ENCODE measurements around the gene ZBTB18. TPM values are rescaled to one million over a fixed set of nuclear protein-coding genes. Genes with fewer than 3 reads are reported as not detected.

ZBTB18 gene
- total and polyA plus RNA-seq, 2 of the 4 experiments (the other 2 are of a cell fraction) = 10.0 to 16.0 TPM

GRCh38 chr1:244096691-244097090, 45.6 kb downstream of the ZBTB18 start:
- ChIA-PET POLR2A (ENCODE audit: unreplicated experiment) (no interaction called here), CTCF (no interaction called here)
- Histone ChIP-seq H4K20me1 (ENCODE audit: insufficient read depth, low read length) (no peaks in the 10 kb centered on the region), H4K5ac (ENCODE audit: low read depth, low read length) (no peak overlapping the region), H3K79me1 (ENCODE audit: low read depth in 1 of 2, low read length in 2 of 2) (no peaks in the 10 kb centered on the region), H3K23ac (ENCODE audit: low read depth, low read length) (no peak overlapping the region), H3K4me1 (ENCODE audit: control insufficient read depth, insufficient read depth, low read length) (peaks cover 12% of the 10 kb centered on the region), H3K36me3 (ENCODE audit: control insufficient read depth, insufficient read depth, low read length) (no peaks in the 10 kb centered on the region), H3K18ac (ENCODE audit: low read depth, low read length) (no peak overlapping the region), H3K14ac (replicated peaks; ENCODE audit: low read depth, low read length) (no peak overlapping the region), H2AFZ (replicated peaks; ENCODE audit: low read length, poor library complexity) (no peak overlapping the region), H4K8ac (ENCODE audit: low read depth in 2 of 2, low read length in 2 of 2) (no peak overlapping the region), H2BK20ac (ENCODE audit: low read depth, low read length) (no peak overlapping the region), H2AK9ac (replicated peaks; ENCODE audit: low read depth, low read length, poor library complexity) (no peak overlapping the region), H2BK5ac (ENCODE audit: low read depth, low read length, poor library complexity, severe bottlenecking) (no peak overlapping the region), H3K4ac (ENCODE audit: low read depth, low read length) (no peak overlapping the region), H2AK5ac (ENCODE audit: low read depth, low read length) (no peak overlapping the region), H3K27me3 (ENCODE audit: control insufficient read depth, insufficient read depth, low read length) (no peaks in the 10 kb centered on the region; the same call in 1 of the 2 replicates), H2BK15ac (ENCODE audit: low read depth, low read length) (no peak overlapping the region), H3K27ac (ENCODE audit: insufficient read depth, low read length) (no peak overlapping the region), H4K91ac (ENCODE audit: insufficient read depth, low read depth, low read length) (no peak overlapping the region), H3K4me2 (ENCODE audit: low read depth, low read length) (no peak overlapping the region), H2BK120ac (ENCODE audit: low read depth, low read length) (no peak overlapping the region), H3K9me3 (ENCODE audit: control insufficient read depth, insufficient read depth, low read length) (0 out of 2 replicates have a peak, but pooled peaks cover 2% of the 10 kb centered on the region), H3K4me3 (ENCODE audit: insufficient read depth, low read depth, low read length) (no peak overlapping the region), H3K9ac (ENCODE audit: low read depth, low read length) (no peak overlapping the region), H3K9me1 (ENCODE audit: insufficient read depth, low read length) (0 out of 2 replicates have a peak, but pooled peaks cover 3% of the 10 kb centered on the region), H3K56ac (ENCODE audit: extremely low read depth, insufficient read depth, low read length) (no peak overlapping the region)
- WGBS, 2 experiments (ENCODE audit: extremely low coverage in 2 of 2, insufficient read length in 1 of 2) = 100% methylated on average over 1 of the region's 9 CpGs; no CpG with 5 or more reads in 1 of the 2 experiments
- in situ Hi-C loops (cut with MboI; ENCODE audit: low sequenced_read_pairs) = no loop called here
- TF ChIP-seq USF2 (IDR thresholded peaks at IDR 0.05; ENCODE audit: low read depth, low read length) (no peak), BHLHE40 (IDR thresholded peaks at IDR 0.05; ENCODE audit: low read depth, low read length) (no peak), RAD21 (IDR thresholded peaks at IDR 0.05; ENCODE audit: low read length) (no peak), MAZ (IDR thresholded peaks at IDR 0.05; ENCODE audit: borderline replicate concordance, low read depth, low read length) (no peak), RCOR1 (IDR thresholded peaks at IDR 0.05; ENCODE audit: insufficient replicate concordance, low read length) (no peak), SMC3 (IDR thresholded peaks at IDR 0.05; ENCODE audit: low read depth, low read length) (no peak), RFX5 (IDR thresholded peaks at IDR 0.05; ENCODE audit: low read depth, low read length) (no peak)
- TF ChIP-seq, protein P1, sequence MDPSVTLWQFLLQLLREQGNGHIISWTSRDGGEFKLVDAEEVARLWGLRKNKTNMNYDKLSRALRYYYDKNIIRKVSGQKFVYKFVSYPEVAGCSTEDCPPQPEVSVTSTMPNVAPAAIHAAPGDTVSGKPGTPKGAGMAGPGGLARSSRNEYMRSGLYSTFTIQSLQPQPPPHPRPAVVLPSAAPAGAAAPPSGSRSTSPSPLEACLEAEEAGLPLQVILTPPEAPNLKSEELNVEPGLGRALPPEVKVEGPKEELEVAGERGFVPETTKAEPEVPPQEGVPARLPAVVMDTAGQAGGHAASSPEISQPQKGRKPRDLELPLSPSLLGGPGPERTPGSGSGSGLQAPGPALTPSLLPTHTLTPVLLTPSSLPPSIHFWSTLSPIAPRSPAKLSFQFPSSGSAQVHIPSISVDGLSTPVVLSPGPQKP (IDR thresholded peaks at IDR 0.05; ENCODE audit: borderline replicate concordance, low read depth, low read length) = no peak
- TF ChIP-seq, protein P2, sequence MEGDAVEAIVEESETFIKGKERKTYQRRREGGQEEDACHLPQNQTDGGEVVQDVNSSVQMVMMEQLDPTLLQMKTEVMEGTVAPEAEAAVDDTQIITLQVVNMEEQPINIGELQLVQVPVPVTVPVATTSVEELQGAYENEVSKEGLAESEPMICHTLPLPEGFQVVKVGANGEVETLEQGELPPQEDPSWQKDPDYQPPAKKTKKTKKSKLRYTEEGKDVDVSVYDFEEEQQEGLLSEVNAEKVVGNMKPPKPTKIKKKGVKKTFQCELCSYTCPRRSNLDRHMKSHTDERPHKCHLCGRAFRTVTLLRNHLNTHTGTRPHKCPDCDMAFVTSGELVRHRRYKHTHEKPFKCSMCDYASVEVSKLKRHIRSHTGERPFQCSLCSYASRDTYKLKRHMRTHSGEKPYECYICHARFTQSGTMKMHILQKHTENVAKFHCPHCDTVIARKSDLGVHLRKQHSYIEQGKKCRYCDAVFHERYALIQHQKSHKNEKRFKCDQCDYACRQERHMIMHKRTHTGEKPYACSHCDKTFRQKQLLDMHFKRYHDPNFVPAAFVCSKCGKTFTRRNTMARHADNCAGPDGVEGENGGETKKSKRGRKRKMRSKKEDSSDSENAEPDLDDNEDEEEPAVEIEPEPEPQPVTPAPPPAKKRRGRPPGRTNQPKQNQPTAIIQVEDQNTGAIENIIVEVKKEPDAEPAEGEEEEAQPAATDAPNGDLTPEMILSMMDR (conservative IDR thresholded peaks at IDR 0.05; ENCODE audit: low read depth, low read length) = no peak
- intact Hi-C loops (cut with micrococcal nuclease) = no loop called here
- ATAC-seq (ENCODE audit: low read depth) = no peak
- no TSS peak for BruUV-seq (replicated peaks)
- dilution Hi-C loops (cut with HindIII; ENCODE audit: low sequenced_read_pairs, unreplicated experiment) = no loop called here
- no peak for DNase-seq

Measured in IMR-90 (cell line).